Liver (tissue), 9 donors: Measurements from ENCODE around the gene HSD17B4. TPM values are rescaled to one million over a fixed set of nuclear protein-coding genes. Genes with fewer than 3 reads are reported as not detected.

ENCODE experiments used
- DNase-seq: peaks from one replicate; pipeline ENCODE4 v3.0.0-alpha.2; 2017; ENCODE audit warnings: low spot score
- H3K27ac ChIP-seq, 2 donors: one replicate each; pipeline ENCODE4 v1.7.0; 2013; ENCODE audit warnings: inconsistent platforms in 2 of 2, low read length in 2 of 2, control low read depth in 1 of 2, low read depth in 1 of 2, mild to moderate bottlenecking in 1 of 2
- H3K27me3 ChIP-seq, 4 donors: one replicate each; pipeline versions ENCODE4 v1.6.1 to v1.7.0; 2013; ENCODE audit warnings: low read length in 3 of 4, inconsistent platforms in 1 of 4, mild to moderate bottlenecking in 1 of 4, moderate library complexity in 1 of 4; ENCODE audit not compliant: control insufficient read depth in 4 of 4, insufficient read depth in 4 of 4
- H3K36me3 ChIP-seq, 4 donors: one replicate each; pipeline versions ENCODE4 v1.6.1 to v1.7.0; 2013; ENCODE audit warnings: low read length in 3 of 4, mild to moderate bottlenecking in 3 of 4, low read depth in 1 of 4, moderate library complexity in 1 of 4; ENCODE audit not compliant: control insufficient read depth in 4 of 4, insufficient read depth in 3 of 4
- H3K4me1 ChIP-seq, 4 donors: one replicate each; pipeline versions ENCODE4 v1.6.1 to v1.7.0; 2013; ENCODE audit warnings: low read length in 3 of 4, mild to moderate bottlenecking in 3 of 4, moderate library complexity in 1 of 4; ENCODE audit not compliant: control insufficient read depth in 4 of 4, insufficient read depth in 4 of 4
- H3K4me3 ChIP-seq, 3 donors: one replicate each; pipeline versions ENCODE4 v1.6.1 to v1.7.0; 2013; ENCODE audit warnings: low read length in 3 of 3, control low read depth in 1 of 3, low read depth in 1 of 3, mild to moderate bottlenecking in 1 of 3
- H3K9ac ChIP-seq, 2 donors: one replicate each; pipeline ENCODE4 v1.7.0; 2013; ENCODE audit warnings: low read length in 2 of 2, mild to moderate bottlenecking in 2 of 2, moderate library complexity in 2 of 2, control low read depth in 1 of 2, low read depth in 1 of 2
- H3K9me3 ChIP-seq, 4 donors: one replicate each; pipeline versions ENCODE4 v1.6.1 to v1.7.0; 2013; ENCODE audit warnings: low read length in 3 of 4; ENCODE audit not compliant: control insufficient read depth in 4 of 4
- EGR1 ChIP-seq, 2 donors: IDR thresholded peaks; 2 replicates each; pipeline ENCODE4 v1.6.1; 2016 to 2018; ENCODE audit warnings: antibody characterized with exemption in 2 of 2, low read depth in 2 of 2
- FOXA1 ChIP-seq: IDR thresholded peaks from 2 replicates; pipeline ENCODE4 v1.6.1; 2016; ENCODE audit warnings: antibody characterized with exemption
- FOXA2 ChIP-seq: IDR thresholded peaks from 2 replicates; pipeline ENCODE4 v1.6.1; 2016; ENCODE audit warnings: antibody characterized with exemption
- GABPA ChIP-seq, 2 donors: IDR thresholded peaks in 1 of 2; conservative IDR thresholded peaks in 1 of 2; 2 replicates each; pipeline ENCODE4 v1.6.1; 2016; ENCODE audit warnings: antibody characterized with exemption in 2 of 2, mild to moderate bottlenecking in 1 of 2, moderate library complexity in 1 of 2
- HNF4A ChIP-seq, 2 donors: conservative IDR thresholded peaks; 2 replicates each; pipeline ENCODE4 v1.6.1; 2016; ENCODE audit warnings: antibody characterized with exemption in 2 of 2, mild to moderate bottlenecking in 2 of 2
- HNF4G ChIP-seq: IDR thresholded peaks from 2 replicates; pipeline ENCODE4 v1.6.1; 2016; ENCODE audit warnings: antibody characterized with exemption
- JUND ChIP-seq, 2 donors: IDR thresholded peaks; 2 replicates each; pipeline ENCODE4 v1.6.1; 2016; ENCODE audit warnings: antibody characterized with exemption in 2 of 2
- NR2F2 ChIP-seq: IDR thresholded peaks from 2 replicates; pipeline ENCODE4 v1.6.1; 2016; ENCODE audit warnings: antibody characterized with exemption
- RAD21 ChIP-seq, 2 donors: IDR thresholded peaks; 2 replicates each; pipeline ENCODE4 v1.6.1; 2016; ENCODE audit warnings: antibody characterized with exemption in 2 of 2, mild to moderate bottlenecking in 2 of 2
- RXRA ChIP-seq, 2 donors: IDR thresholded peaks; 2 replicates each; pipeline ENCODE4 v1.6.1; 2017 to 2018; ENCODE audit warnings: antibody characterized with exemption in 2 of 2, mild to moderate bottlenecking in 1 of 2
- SP1 ChIP-seq: IDR thresholded peaks from 2 replicates; pipeline ENCODE4 v1.6.1; 2018; ENCODE audit warnings: antibody characterized with exemption, mild to moderate bottlenecking
- TAF1 ChIP-seq: conservative IDR thresholded peaks from 2 replicates; pipeline ENCODE4 v1.6.1; 2016; ENCODE audit warnings: antibody characterized with exemption, mild to moderate bottlenecking
- YY1 ChIP-seq: IDR thresholded peaks from 2 replicates; pipeline ENCODE4 v1.6.1; 2016; ENCODE audit warnings: antibody characterized with exemption, mild to moderate bottlenecking
- WGBS: extraction: QIAGEN DNeasy Blood & Tissue Kit; methylation state at CpG from one replicate; pipeline ENCODE4 v1.1.7; 2013; 5-methylcytosine and 5-hydroxymethylcytosine counted together
- polyA plus RNA-seq, 2 donors: library from polyadenylated mRNA; stranded (reverse) in 1 of 2; unstranded in 1 of 2; fragments of 200-250 nt in 1 of 2; fragments of >200 nt in 1 of 2; fragmentation: Nextera tagmentation in 1 of 2; extraction: Ambion mirVana in 1 of 2; gene quantifications; one replicate each; pipeline versions ENCODE4 v1.2.1 to v1.2.3, GENCODE V29; 2013 to 2015
- total RNA-seq, 2 donors: library from RNA; depleted of rRNA; stranded (reverse); fragments of >200 nt; gene quantifications; one replicate each; pipeline ENCODE4 v1.2.3, GENCODE V29; 2014
- TF ChIP-seq, protein P1 (sequence below): IDR thresholded peaks from 2 replicates; pipeline ENCODE4 v1.6.1; 2016; ENCODE audit warnings: antibody characterized with exemption
- TF ChIP-seq, protein P2 (sequence below): IDR thresholded peaks from 2 replicates; pipeline ENCODE4 v1.6.1; 2016; ENCODE audit warnings: antibody characterized with exemption
- TF ChIP-seq, protein P3 (sequence below): IDR thresholded peaks from 2 replicates; pipeline ENCODE4 v1.6.1; 2016; ENCODE audit warnings: antibody characterized with exemption
- TF ChIP-seq, protein P4 (sequence below): IDR thresholded peaks from 2 replicates; pipeline ENCODE4 v1.6.1; 2016; ENCODE audit warnings: antibody characterized with exemption, mild to moderate bottlenecking
- donor health status: healthy.
- donor health status: healthy.
- donor health status: healthy.
- donor health status: healthy.
- donor health status: healthy.

HSD17B4 gene
- total and polyA plus RNA-seq, 4 donors, result 299 to 699 (median 393) TPM

DNA sequence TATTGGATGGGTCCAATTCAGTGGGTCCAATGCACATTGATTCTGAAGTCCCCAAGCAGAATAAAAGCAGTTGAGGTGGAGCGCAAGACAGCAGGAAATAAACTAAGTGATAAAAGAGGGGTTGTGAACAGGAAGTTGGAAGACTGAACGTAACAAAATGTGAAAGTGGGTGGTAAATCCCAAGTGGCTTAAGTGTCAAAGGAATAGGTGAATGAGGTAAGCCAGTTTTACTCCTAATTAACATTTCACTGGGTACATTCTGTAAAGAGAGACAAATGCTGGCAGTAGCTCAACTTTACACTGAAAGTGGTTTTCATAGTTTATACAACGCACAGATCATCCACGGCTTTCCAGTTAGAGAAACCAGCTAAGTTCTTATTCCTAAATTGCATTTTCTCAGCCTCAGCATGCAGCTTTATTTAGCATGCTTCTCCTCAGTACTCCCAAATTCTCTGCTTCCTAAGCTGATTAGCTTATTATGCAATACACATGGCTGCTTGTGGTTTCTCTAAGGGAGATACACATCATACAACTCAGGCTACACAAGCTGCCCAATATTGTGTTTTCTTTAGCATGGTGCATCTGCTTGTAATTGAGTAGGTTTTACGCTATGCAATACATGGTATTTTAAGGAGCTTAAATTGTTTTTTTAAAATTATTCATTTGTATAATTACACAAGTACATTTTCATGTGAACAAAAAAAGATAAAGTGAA lies 34.2 kb upstream of the HSD17B4 start:
- no peak overlapping the region for H3K9ac ChIP-seq
- no peak for DNase-seq
- no peak overlapping the region for H3K27ac ChIP-seq
- no peaks in the 10 kb centered on the region for H3K9me3 ChIP-seq
- no peaks in the 10 kb centered on the region for H3K27me3 ChIP-seq
- 78% methylated on average over 5 of the region's 5 CpGs for WGBS
- no peak overlapping the region for H3K4me3 ChIP-seq
- peaks cover 5 to 23% (median 19%) of the 10 kb centered on the region in 4 donors for H3K4me1 ChIP-seq
- TF ChIP-seq RXRA (IDR thresholded peaks at IDR 0.05) (no peak), RAD21 (IDR thresholded peaks at IDR 0.05) (no peak), HNF4G (no peak), YY1 (no peak), HNF4A (conservative IDR thresholded peaks at IDR 0.05) (no peak), SP1 (no peak), FOXA1 (no peak), GABPA (IDR thresholded peaks at IDR 0.05 in 1 of 2, conservative IDR thresholded peaks at IDR 0.05 in 1 of 2) (no peak), FOXA2 (no peak), NR2F2 (no peak), JUND (IDR thresholded peaks at IDR 0.05) (no peak), EGR1 (IDR thresholded peaks at IDR 0.05; ENCODE audit: low read depth in 2 of 2) (no peak), TAF1 (no peak)
- TF ChIP-seq, protein P1, sequence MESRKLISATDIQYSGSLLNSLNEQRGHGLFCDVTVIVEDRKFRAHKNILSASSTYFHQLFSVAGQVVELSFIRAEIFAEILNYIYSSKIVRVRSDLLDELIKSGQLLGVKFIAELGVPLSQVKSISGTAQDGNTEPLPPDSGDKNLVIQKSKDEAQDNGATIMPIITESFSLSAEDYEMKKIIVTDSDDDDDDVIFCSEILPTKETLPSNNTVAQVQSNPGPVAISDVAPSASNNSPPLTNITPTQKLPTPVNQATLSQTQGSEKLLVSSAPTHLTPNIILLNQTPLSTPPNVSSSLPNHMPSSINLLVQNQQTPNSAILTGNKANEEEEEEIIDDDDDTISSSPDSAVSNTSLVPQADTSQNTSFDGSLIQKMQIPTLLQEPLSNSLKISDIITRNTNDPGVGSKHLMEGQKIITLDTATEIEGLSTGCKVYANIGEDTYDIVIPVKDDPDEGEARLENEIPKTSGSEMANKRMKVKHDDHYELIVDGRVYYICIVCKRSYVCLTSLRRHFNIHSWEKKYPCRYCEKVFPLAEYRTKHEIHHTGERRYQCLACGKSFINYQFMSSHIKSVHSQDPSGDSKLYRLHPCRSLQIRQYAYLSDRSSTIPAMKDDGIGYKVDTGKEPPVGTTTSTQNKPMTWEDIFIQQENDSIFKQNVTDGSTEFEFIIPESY, result no peak
- TF ChIP-seq, protein P2, sequence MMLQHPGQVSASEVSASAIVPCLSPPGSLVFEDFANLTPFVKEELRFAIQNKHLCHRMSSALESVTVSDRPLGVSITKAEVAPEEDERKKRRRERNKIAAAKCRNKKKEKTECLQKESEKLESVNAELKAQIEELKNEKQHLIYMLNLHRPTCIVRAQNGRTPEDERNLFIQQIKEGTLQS, result no peak
- TF ChIP-seq, protein P3, sequence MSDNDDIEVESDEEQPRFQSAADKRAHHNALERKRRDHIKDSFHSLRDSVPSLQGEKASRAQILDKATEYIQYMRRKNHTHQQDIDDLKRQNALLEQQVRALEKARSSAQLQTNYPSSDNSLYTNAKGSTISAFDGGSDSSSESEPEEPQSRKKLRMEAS, result no peak
- TF ChIP-seq, protein P4, sequence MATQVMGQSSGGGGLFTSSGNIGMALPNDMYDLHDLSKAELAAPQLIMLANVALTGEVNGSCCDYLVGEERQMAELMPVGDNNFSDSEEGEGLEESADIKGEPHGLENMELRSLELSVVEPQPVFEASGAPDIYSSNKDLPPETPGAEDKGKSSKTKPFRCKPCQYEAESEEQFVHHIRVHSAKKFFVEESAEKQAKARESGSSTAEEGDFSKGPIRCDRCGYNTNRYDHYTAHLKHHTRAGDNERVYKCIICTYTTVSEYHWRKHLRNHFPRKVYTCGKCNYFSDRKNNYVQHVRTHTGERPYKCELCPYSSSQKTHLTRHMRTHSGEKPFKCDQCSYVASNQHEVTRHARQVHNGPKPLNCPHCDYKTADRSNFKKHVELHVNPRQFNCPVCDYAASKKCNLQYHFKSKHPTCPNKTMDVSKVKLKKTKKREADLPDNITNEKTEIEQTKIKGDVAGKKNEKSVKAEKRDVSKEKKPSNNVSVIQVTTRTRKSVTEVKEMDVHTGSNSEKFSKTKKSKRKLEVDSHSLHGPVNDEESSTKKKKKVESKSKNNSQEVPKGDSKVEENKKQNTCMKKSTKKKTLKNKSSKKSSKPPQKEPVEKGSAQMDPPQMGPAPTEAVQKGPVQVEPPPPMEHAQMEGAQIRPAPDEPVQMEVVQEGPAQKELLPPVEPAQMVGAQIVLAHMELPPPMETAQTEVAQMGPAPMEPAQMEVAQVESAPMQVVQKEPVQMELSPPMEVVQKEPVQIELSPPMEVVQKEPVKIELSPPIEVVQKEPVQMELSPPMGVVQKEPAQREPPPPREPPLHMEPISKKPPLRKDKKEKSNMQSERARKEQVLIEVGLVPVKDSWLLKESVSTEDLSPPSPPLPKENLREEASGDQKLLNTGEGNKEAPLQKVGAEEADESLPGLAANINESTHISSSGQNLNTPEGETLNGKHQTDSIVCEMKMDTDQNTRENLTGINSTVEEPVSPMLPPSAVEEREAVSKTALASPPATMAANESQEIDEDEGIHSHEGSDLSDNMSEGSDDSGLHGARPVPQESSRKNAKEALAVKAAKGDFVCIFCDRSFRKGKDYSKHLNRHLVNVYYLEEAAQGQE, result no peak
- H3K36me3 ChIP-seq, result no peaks in the 10 kb centered on the region

DNA sequence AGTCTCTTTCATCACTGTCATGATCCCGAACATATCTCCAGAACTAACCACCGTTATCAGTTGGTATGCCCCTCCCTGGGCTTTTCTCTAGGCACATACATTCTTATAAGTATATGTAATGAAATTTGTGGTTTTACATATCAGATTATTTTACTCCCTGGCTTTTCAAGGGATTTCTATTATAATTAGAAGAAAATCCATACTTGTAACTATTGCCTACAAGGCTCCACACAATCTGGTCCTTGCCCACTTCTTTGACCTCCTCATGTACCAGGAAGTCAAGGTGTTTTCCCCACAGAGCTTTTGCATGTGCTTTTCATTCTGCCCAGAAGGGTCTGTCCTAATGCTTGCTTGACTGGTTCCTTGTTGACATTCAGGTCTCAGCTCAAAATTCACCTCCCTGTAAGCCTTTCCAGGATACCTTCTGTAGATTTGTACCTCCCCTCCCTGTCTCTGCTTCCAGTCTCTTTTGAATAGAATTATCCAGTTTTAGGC lies 33.6 kb upstream of the HSD17B4 start:
- Histone ChIP-seq H3K9me3 (no peaks in the 10 kb centered on the region), H3K4me3 (no peak overlapping the region), H3K27ac (no peak overlapping the region), H3K9ac (no peak overlapping the region), H3K36me3 (no peaks in the 10 kb centered on the region), H3K4me1 (peaks cover 5 to 23% (median 19%) of the 10 kb centered on the region in 4 donors), H3K27me3 (no peaks in the 10 kb centered on the region)
- no peak for DNase-seq
- WGBS, result 69% methylated on average over 2 of the region's 2 CpGs
- TF ChIP-seq HNF4A (conservative IDR thresholded peaks at IDR 0.05) (no peak), FOXA2 (no peak)
- TF ChIP-seq, protein P2, result no peak
